Measurements from ENCODE around the gene TEX48.

TEX48 gene

GRCh38 chr9:114666401-114666800, 15.6 kb downstream of the TEX48 start:
- TF ChIP-seq CTCF (IDR thresholded peaks at IDR 0.05) = no peak

GRCh38 chr9:114664181-114664580, 17.8 kb downstream of the TEX48 start:
- no peak for TF ChIP-seq CTCF (IDR thresholded peaks at IDR 0.05)

GRCh38 chr9:114662081-114662989, 19.7 kb downstream of the TEX48 start:
- peak; percentile 83 for TF ChIP-seq CTCF (IDR thresholded peaks at IDR 0.05)

GRCh38 chr9:114657705-114658104, 24.3 kb downstream of the TEX48 start, which contains the start of gene TEX53:
TEX53 (minus strand) TSS chr9:114657805; CDS start chr9:114657774, 31 bp downstream.
- no peak for TF ChIP-seq CTCF (IDR thresholded peaks at IDR 0.05)

- no peak for TF ChIP-seq CTCF (IDR thresholded peaks at IDR 0.05)
Measured at GRCh38 chr9:114656301-114656700, 25.7 kb downstream of the TEX48 start.

GRCh38 chr9:114655689-114656088, 26.3 kb downstream of the TEX48 start:
- no peak for TF ChIP-seq CTCF (IDR thresholded peaks at IDR 0.05)

- TF ChIP-seq CTCF (IDR thresholded peaks at IDR 0.05) = peak; percentile 91
Measured at GRCh38 chr9:114653556-114654159, 28.3 kb downstream of the TEX48 start.
